ENCODE results near the gene FNBP1.
"Not testable (repeated sequence)": the region's sequence is repeated elsewhere in the genome, so short reads cannot be mapped to it uniquely, and the experiment has no call there.

FNBP1 gene

GRCh38 chr9:129989362-129989708 is 53.7 kb downstream of the FNBP1 start:
- DNase-seq, result no peak

DNA sequence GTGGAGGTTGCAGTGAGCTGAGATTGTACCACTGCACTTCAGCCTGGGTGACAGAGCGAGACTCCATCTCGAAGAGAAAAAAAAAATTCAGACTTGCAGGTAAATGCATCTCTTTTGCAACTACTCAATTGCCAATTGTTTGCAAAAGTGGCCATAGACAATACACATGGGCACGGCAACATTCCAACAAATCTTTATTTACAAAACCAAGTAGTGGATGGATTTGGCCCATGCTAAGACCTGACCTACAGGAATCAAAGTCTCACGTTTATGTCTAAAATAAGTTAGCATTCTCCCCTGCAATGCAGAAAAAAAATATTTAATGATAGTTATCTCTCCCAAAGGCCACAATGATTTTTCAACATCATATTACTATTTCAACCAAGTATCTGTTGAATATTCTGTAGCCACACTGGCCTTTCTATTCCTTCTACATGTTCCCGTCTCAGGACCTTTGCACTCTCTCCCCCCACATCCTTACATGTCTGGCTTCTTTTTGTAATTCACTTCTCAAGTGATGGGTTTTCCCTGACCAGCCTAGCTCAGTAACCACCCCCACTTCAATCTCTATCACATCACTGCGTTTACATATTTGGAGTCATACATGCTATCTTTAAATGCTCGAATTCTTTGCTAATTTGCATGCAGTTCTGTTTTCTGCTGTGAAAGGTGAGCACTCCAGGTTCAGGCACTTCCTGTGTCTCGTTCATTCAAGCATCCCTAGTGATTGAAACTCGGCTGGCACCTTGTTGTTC is 54.2 kb downstream of the FNBP1 start:
- no peak for DNase-seq

- no peak for DNase-seq
Observed at GRCh38 chr9:129987941-129988340, 55.0 kb downstream of the FNBP1 start.

DNA sequence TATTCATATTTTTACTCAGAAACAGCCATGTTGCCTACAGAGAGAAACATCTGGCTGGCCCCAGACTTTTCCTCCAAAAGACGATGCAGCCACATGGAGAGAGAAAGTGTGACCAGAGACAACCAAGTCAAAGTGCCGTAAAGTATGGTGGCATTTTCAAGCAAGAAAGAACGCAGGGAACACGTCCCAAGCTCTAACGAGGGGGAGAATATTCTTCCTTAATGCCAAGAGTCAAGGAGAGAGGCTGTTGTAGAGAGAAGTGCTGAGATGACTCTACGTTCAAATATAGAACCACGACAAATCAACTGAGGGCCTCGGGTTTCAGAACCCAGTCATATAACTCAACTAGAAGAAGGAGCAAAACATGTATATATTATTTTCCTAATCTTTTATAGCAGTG is 55.9 kb downstream of the FNBP1 start:
- DNase-seq, result no peak

- DNase-seq, result not testable (repeated sequence)
Observed at GRCh38 chr9:129984589-129984988, 58.4 kb downstream of the FNBP1 start.

DNA sequence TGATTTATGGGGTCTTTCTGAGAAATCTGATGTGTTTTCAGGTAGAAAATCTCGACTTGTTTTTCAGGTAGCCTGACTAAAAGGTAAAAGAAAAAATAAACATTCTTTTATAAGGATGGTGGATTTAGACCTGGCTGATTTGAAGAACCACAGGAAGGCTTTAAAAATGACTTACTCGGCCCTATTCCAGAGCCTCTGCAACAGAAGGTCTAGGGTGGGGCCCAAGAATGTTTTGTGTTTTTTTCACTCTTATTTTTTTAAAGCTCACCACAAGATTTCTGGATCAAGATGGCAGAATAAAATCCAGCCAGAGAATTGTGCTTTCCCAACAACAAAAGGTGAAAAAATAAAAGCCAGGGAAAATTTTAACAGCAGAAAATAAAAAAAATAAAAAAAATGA is 59.1 kb downstream of the FNBP1 start:
- DNase-seq, result no peak

DNA sequence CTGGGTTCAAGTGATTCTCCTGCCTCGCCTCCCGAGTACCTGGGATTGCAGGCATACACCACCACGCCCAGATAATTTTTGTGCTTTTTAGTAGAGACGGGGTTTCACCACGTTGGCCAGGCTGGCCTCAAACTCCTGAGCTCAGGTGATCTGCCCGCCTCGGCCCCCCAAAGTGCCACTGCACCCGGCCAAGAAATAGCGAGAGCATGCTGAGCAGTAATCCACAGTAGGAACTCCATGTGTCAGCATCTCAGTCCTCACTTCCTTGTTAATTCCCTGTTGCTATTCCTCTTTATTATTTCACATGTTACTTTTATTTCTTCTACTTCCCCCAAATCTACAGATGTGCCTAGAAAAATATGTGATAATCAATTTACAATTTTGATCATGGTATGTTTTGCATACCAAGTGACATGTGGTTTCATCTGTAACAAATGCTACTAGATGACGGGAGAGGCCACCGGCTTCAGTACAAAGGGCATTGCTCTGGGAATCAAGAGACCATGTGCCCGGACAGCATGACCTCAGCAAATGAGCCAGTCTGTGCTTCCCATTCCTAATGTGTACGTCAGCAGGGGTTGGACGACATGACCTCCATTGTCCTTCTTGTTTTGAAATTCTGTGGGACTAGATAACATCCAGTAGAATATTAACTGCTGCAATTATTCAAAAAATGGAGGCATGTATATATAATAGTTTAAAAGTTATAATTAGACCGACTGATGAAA is 61.6 kb downstream of the FNBP1 start:
- DNase-seq, result no peak

DNA sequence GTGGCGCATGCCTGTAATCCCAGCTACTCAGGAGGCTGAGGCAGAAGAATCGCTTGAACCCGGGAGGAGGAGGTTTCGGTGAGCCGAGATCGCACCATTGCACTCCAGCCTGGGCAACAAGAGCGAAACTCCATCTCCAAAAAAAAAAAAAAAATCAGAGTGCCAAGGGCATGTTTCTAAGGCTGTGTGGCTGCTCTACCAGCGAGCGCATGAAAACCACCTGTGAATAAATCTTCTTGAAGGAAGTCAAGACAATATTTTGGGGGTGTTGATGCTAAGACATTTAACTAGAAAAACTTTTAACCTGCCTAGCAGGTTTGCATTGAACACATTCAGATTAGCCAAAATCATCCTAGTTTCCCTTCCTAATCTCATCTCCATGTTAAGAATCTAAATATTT is 62.8 kb downstream of the FNBP1 start:
- DNase-seq, result not testable (repeated sequence)

- DNase-seq, result no peak
Observed at GRCh38 chr9:129979071-129979745, 63.8 kb downstream of the FNBP1 start.

- no peak for DNase-seq
Observed at GRCh38 chr9:129972816-129973215, 70.2 kb downstream of the FNBP1 start.

DNA sequence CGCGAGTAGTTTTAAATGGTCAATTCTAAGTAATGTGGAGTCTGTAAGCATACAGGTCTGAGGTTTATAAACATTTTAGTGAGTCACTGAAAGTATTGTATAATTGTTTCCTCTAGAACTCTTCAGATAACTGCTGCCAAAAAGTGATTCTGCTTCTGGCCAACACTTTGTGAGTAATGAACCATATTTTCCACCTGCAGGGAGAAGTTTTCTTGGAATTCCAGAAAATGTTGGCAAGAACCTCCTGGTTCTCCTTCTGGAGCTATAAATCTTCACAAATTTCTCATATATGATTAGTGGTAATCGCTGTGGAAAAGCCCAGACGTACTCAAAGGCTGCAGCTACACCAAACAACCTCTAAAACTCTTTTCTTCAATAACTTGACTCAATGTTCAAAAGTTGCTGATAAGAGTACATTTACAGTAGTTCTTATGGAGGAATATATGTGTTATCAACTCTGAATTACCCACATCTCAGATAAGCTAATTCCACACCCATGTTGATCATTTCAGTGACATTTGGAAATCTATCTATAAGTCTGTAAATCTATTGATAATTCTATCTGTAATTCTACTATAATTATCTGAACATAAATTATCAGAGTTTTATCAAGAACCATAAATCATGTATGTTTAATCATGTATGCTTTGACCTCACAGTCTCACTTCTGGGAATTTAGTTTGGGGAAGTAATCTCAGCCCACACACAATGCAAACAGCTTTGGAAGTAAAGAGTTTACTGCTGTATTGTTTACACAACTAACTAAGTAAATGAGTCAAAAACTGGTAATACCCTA is 74.1 kb downstream of the FNBP1 start:
- DNase-seq, result no peak

DNA sequence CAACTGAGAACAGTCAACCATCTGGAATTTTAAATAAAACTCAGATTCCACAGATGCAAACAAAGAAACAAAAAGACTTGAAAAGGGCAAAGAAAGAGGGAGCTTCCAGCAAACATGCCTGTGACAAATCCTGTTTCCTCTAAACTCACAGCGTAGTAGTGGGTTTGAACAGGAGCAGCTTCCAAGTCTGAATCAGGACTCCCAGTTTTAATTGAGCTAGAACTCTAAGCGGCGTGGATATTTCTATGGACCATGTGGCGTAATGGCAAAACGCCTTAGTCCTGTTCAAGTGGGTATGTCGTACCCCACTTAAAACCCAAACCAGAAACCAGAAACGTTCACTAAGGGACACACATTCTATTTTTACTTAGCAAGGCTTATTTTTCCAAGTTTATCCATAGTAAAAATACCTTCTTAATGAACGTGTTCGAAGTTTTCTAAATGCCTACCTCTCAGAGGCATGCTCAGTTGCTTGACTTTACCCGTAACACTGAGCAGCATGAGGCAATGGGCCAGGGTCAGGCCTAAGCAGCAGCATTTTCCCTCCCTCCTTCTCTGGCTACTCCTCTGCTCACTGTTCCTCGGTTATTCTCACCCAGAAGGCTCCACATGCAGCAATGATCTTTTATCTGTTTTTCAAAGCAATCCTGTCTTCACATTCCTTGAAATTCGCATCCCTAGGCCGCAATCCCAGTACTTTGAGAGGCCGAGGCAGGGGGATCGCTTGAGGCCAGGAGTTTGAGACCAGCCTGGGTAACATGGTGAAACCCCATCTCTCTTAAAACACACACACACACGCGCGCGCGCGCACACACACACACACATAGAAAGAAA is 77.9 kb downstream of the FNBP1 start:
- DNase-seq, result no peak

GRCh38 chr9:129962889-129963703 is 79.9 kb downstream of the FNBP1 start:
- peak; percentile 81 for DNase-seq

DNA sequence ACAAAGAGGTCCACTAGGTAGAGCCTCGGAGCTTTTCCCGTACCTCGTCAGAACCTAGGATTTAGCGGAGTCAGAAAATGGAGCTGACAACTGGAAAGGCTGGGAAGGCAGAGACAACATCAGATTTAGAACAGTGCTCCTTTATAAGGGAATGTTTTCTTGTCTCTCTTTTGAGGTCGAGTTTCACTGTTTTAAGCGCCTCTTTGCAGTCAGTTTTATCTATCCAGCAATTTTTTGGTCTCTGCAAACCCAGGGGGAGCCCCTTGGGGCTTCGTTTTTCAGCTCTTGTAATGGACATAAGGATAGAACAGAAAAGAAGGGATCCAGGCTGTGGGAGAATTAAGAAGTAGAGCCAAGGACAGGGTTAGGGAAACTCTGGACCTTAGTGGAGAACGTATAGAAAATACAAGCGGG is 80.5 kb downstream of the FNBP1 start:
- DNase-seq, result no peak

DNA sequence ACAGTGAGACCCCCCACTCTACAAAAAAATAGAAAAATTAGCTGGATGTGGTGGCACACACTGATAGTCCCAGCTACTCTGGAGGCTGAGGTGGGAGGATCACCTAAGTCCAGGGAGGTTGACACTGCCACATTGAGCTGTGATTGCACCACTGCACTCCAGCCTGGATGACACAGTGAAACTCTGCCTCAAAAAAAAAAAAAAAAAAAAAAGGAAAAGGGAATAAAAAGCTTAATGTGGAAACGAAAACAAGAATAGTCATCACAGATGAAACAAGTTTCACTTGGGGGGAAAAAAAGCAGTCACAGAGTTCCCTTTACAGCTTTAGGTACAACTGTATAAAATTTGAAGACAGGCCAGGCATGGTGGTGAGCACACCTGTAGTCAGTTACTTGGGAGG is 84.2 kb downstream of the FNBP1 start:
- no peak for DNase-seq

DNA sequence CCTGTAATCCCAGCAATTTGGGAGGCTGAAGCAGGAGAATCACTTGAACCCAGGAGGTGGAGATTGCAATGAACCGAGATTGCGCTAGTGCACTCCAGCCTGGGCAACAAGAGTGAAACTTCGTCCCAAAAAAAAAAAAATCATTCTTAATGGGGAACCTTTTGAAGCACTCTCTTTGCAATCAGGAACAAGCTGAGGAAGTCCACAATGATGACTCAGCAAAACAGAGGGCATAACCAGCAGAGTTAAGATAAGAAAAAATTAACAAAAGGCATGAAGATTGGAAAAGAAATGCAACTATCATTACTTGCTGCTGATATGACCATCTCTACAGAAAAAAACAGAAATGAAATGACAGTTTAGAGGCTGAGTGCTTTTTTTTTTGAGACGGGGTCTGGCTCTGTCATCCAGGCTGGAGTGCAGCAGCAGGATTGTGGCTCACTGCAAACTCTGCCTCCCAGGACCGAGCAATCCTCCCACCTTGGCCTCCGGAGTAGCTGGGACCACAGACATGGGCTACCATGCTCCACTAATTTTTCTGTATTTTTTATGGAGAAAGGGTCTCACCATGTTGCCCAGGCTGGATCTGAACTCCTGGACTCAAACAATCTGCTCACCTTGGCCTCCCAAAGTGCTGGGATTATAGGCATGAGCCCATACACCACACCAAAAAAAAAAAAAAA is 88.0 kb downstream of the FNBP1 start:
- peak; percentile 65 for DNase-seq

GRCh38 chr9:129953736-129954135 is 89.3 kb downstream of the FNBP1 start:
- DNase-seq, result no peak

- no peak for DNase-seq
Observed at GRCh38 chr9:129952337-129952736, 90.7 kb downstream of the FNBP1 start.

GRCh38 chr9:129949821-129950220 is 93.2 kb downstream of the FNBP1 start:
- no peak for DNase-seq

DNA sequence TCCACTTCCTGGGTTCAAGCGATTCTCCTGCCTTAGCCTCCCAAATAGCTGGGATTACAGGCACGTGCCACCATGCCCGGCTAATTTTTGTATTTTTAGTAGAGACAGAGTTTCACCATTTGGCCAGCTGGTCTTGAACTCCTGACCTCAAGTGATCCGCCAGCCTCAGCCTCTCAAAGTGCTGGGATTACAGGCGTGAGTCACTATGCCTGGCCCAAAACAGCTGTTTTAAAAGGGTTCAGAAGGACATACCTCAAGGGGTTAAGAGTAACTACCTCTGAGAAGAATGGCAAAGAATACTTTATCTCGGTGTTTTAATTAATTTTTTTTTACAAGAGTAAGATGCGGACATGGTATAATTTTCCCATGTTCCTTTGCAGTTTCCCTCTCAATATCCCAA is 94.4 kb downstream of the FNBP1 start:
- DNase-seq, result not testable (repeated sequence)
